Right renal cortex interstitium (tissue), 3 donors: ENCODE data around the gene KLF16. TPM values are rescaled to one million over a fixed set of nuclear protein-coding genes. Genes with fewer than 3 reads are reported as not detected.

Experiments
- DNase-seq, 3 donors: peaks; one replicate each; pipeline ENCODE4 v3.0.0-alpha.2; 2013; ENCODE audit warnings: low read depth in 3 of 3, low spot score in 2 of 3
- polyA plus RNA-seq, 3 donors: library from polyadenylated mRNA; unstranded; fragments of 120-200 nt; gene quantifications; one replicate each; pipeline ENCODE4 v1.2.1, GENCODE V29; 2013; ENCODE audit not compliant: insufficient read length in 3 of 3

The KLF16 gene
- polyA plus RNA-seq, 3 donors, result 5.5 to 6.0 (median 5.7) TPM

GRCh38 chr19:1856698-1857603 lies 6.4 kb downstream of the KLF16 start:
- DNase-seq, result no peak

GRCh38 chr19:1856345-1856697 lies 7.1 kb downstream of the KLF16 start:
- DNase-seq, result no peak

GRCh38 chr19:1855828-1856255 lies 7.5 kb downstream of the KLF16 start:
- no peak for DNase-seq

- DNase-seq, result no peak
These were observed 8.1 kb downstream of the KLF16 start for GRCh38 chr19:1855040-1855827.

- DNase-seq, result no peak
These were observed 8.8 kb downstream of the KLF16 start for GRCh38 chr19:1854542-1855039.

GRCh38 chr19:1854039-1854541 lies 9.3 kb downstream of the KLF16 start:
- no peak for DNase-seq

- DNase-seq, result no peak
These were observed 9.9 kb downstream of the KLF16 start for GRCh38 chr19:1853295-1854038.

- no peak for DNase-seq
These were observed 10.7 kb downstream of the KLF16 start for GRCh38 chr19:1852581-1853128.

GRCh38 chr19:1851654-1852580 lies 11.5 kb downstream of the KLF16 start:
- no peak for DNase-seq

- DNase-seq, result no peak
These were observed 12.3 kb downstream of the KLF16 start for GRCh38 chr19:1850809-1851653.

GRCh38 chr19:1849886-1850398 lies 13.4 kb downstream of the KLF16 start:
- DNase-seq, result no peak

GRCh38 chr19:1849132-1849474 lies 14.3 kb downstream of the KLF16 start:
- DNase-seq, result no peak

- peak; percentile 92 to 95 (median 92) for DNase-seq
These were observed 14.8 kb downstream of the KLF16 start, which contains the start of gene REXO1 for GRCh38 chr19:1848399-1849131. Gene REXO1 (minus strand): TSS chr19:1848483. CDS start chr19:1848358, 125 bp downstream.

- DNase-seq, result no peak
These were observed 15.5 kb downstream of the KLF16 start for GRCh38 chr19:1847684-1848398.

GRCh38 chr19:1847348-1847683 lies 16.1 kb downstream of the KLF16 start:
- DNase-seq, result no peak

- DNase-seq, result no peak
These were observed 16.7 kb downstream of the KLF16 start for GRCh38 chr19:1846517-1847204.
